ENCODE data around the gene RAPGEF5.
"Not testable (repeated sequence)": the region's sequence is repeated elsewhere in the genome, so short reads cannot be mapped to it uniquely, and the experiment has no call there.

RAPGEF5 gene

GRCh38 chr7:22111661-22112060 is 245.3 kb downstream of the RAPGEF5 start:
- DNase-seq, result no peak

GRCh38 chr7:22110881-22111280 is 246.1 kb downstream of the RAPGEF5 start:
- no peak for DNase-seq

- DNase-seq, result peak; percentile 58
Observed at GRCh38 chr7:22110227-22110839, 246.6 kb downstream of the RAPGEF5 start.

- DNase-seq, result peak; percentile 8
Observed at GRCh38 chr7:22109761-22110160, 247.2 kb downstream of the RAPGEF5 start.

- DNase-seq, result no peak
Observed at GRCh38 chr7:22108151-22108845, 248.7 kb downstream of the RAPGEF5 start.

- no peak for DNase-seq
Observed at GRCh38 chr7:22105550-22105949, 251.4 kb downstream of the RAPGEF5 start.

- DNase-seq, result no peak
Observed at GRCh38 chr7:22094413-22095342, 262.3 kb downstream of the RAPGEF5 start.

GRCh38 chr7:22093936-22094335 is 263.0 kb downstream of the RAPGEF5 start:
- DNase-seq, result no peak

- no peak for DNase-seq
Observed at GRCh38 chr7:22093001-22093400, 264.0 kb downstream of the RAPGEF5 start.

GRCh38 chr7:22090958-22091525 is 265.9 kb downstream of the RAPGEF5 start:
- DNase-seq, result not testable (repeated sequence)

GRCh38 chr7:22090512-22090911 is 266.4 kb downstream of the RAPGEF5 start:
- DNase-seq, result no peak

- DNase-seq, result no peak
Observed at GRCh38 chr7:22090107-22090506, 266.8 kb downstream of the RAPGEF5 start.

- no peak for DNase-seq
Observed at GRCh38 chr7:22088827-22089226, 268.1 kb downstream of the RAPGEF5 start.

- no peak for DNase-seq
Observed at GRCh38 chr7:22087861-22088260, 269.1 kb downstream of the RAPGEF5 start.

- DNase-seq, result no peak
Observed at GRCh38 chr7:22083704-22084240, 273.2 kb downstream of the RAPGEF5 start.

- peak; percentile 84 for DNase-seq
Observed at GRCh38 chr7:22082886-22083703, 273.9 kb downstream of the RAPGEF5 start.

- DNase-seq, result no peak
Observed at GRCh38 chr7:22082553-22082885, 274.4 kb downstream of the RAPGEF5 start.

GRCh38 chr7:22080219-22080618 is 276.7 kb downstream of the RAPGEF5 start:
- not testable (repeated sequence) for DNase-seq

- DNase-seq, result not testable (repeated sequence)
Observed at GRCh38 chr7:22078872-22079271, 278.1 kb downstream of the RAPGEF5 start.

GRCh38 chr7:22075561-22075960 is 281.4 kb downstream of the RAPGEF5 start:
- no peak for DNase-seq

- DNase-seq, result no peak
Observed at GRCh38 chr7:22074897-22075296, 282.1 kb downstream of the RAPGEF5 start.
